OCI-LY7 (cell line): ENCODE data around the gene CLEC16A. TPM values are rescaled to one million over a fixed set of nuclear protein-coding genes. Genes with fewer than 3 reads are reported as not detected.

Experiments
- BruUV-seq: library from RNA; stranded (reverse); fragments of 400-500 nt; replicated peaks from 2 replicates; lab custom pipeline; 2021; lab: Mats Ljungman, UMichigan
- CTCF ChIA-PET: fragments of 300-600 bp; sonication (Branson Sonifier 250); formaldehyde crosslinking; loops from one replicate; lab custom pipeline; 2022; ENCODE audit warnings: antibody characterized with exemption; ENCODE audit not compliant: unreplicated experiment; lab: Charles Lee
- POLR2A ChIA-PET: fragments of 300-600 bp; sonication (Branson Sonifier 250); formaldehyde crosslinking; loops from one replicate; lab custom pipeline; 2022; ENCODE audit warnings: antibody characterized with exemption; lab: Charles Lee
- DNase-seq: peaks from one replicate; pipeline ENCODE4 v3.0.0-alpha.2; 2015; ENCODE audit warnings: low spot score
- H2AFZ ChIP-seq: fragments of 200-600 bp; sonication (generic), shearing (Covaris generic); 2 replicates; pipeline ENCODE4 v1.6.1; 2014; ENCODE audit warnings: mild to moderate bottlenecking, antibody characterized with exemption, low read length, moderate library complexity
- H3K27ac ChIP-seq: fragments of 200-600 bp; sonication (generic); 2 replicates; pipeline ENCODE4 v1.5.1; 2014; ENCODE audit warnings: mixed run types, low read depth, mild to moderate bottlenecking, moderate library complexity, low read length, inconsistent platforms; ENCODE audit not compliant: poor library complexity, severe bottlenecking
- H3K36me3 ChIP-seq: fragments of 200-600 bp; sonication (generic); 2 replicates; pipeline ENCODE4 v1.6.1; 2014; ENCODE audit warnings: mild to moderate bottlenecking, antibody characterized with exemption, low read length, moderate library complexity, mixed read lengths; ENCODE audit not compliant: insufficient read depth
- H3K4me1 ChIP-seq: fragments of 200-600 bp; sonication (generic); 2 replicates; pipeline ENCODE4 v1.5.1; 2014; ENCODE audit warnings: mild to moderate bottlenecking, low read length; ENCODE audit not compliant: insufficient read depth, poor library complexity, severe bottlenecking
- H3K4me2 ChIP-seq: fragments of 200-600 bp; sonication (generic); 2 replicates; pipeline ENCODE4 v1.6.1; 2014; ENCODE audit warnings: mild to moderate bottlenecking, low read length
- H3K4me3 ChIP-seq: fragments of 200-600 bp; sonication (generic); 2 replicates; pipeline ENCODE4 v1.5.1; 2014; ENCODE audit warnings: mild to moderate bottlenecking, low read depth, low read length; ENCODE audit not compliant: poor library complexity, severe bottlenecking
- H3K79me2 ChIP-seq: fragments of 200-600 bp; sonication (generic); 2 replicates; pipeline ENCODE4 v1.6.1; 2016; ENCODE audit warnings: low read depth, mild to moderate bottlenecking, low read length, moderate library complexity, mixed read lengths; ENCODE audit not compliant: insufficient read depth
- H3K9me2 ChIP-seq: fragments of 200-600 bp; sonication (generic); 2 replicates; pipeline ENCODE4 v1.6.1; 2016; ENCODE audit warnings: mild to moderate bottlenecking, low read length, mixed read lengths; ENCODE audit not compliant: insufficient read depth
- H3K9me3 ChIP-seq: fragments of 200-600 bp; sonication (generic); 2 replicates; pipeline ENCODE4 v1.6.1; 2014; ENCODE audit warnings: mild to moderate bottlenecking, mixed run types, low read length, mixed read lengths
- H4K20me1 ChIP-seq: fragments of 200-600 bp; sonication (generic); 2 replicates; pipeline ENCODE4 v1.6.1; 2014; ENCODE audit warnings: mild to moderate bottlenecking, antibody characterized with exemption, low read length, moderate library complexity, mixed read lengths; ENCODE audit not compliant: insufficient read depth
- EZH2phosphoT487 ChIP-seq: fragments of 200-600 bp; sonication (generic); IDR thresholded peaks from 2 replicates; pipeline ENCODE4 v1.6.1; 2018; ENCODE audit warnings: low read depth, borderline replicate concordance, mild to moderate bottlenecking, mixed run types, antibody characterized with exemption, low read length, moderate library complexity, mixed read lengths
- intact Hi-C: fragments of 100-400 bp; cut with micrococcal nuclease; formaldehyde crosslinking; loops from one replicate; pipeline ENCODE4 v1.10.0; 2022; ENCODE audit not compliant: unreplicated experiment
- total RNA-seq, 2 experiments: library from RNA; depleted of rRNA in 1 of 2; stranded (reverse); fragments of >200 nt in 1 of 2; shearing (Covaris generic) in 1 of 2; gene quantifications; 2 replicates each; pipeline ENCODE4 v1.2.3, GENCODE V29; 2014 to 2022
- TF ChIP-seq, protein P1 (sequence below): fragments of 200-600 bp; sonication (generic); conservative IDR thresholded peaks from 2 replicates; pipeline ENCODE4 v1.5.1; 2014; ENCODE audit warnings: mild to moderate bottlenecking, antibody characterized with exemption, low read length, moderate library complexity, mixed read lengths

The CLEC16A gene
- total RNA-seq, 2 experiments from 2014 or later: 26.2 to 50.9 TPM

DNA sequence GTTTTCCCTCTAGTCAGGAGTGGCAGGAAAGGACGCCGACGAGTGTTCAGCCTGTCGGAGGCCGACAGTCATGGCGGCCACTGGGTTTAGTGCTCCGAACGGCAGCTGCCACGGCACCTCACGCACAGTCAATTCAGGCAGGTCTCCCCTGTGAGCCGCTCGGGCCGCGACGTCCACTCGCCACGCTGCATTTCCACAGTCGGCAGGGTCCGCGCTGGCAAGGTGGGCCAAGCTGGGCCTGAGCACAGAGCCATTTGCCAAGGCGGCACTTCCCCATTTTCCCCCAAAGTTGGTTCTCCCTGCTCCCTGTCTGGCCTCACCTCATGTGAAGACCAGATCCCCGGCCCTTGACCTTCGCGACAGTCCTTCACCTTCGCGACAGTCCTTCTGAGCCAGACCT, 229.8 kb downstream of the CLEC16A start:
- no peak for DNase-seq
- Histone ChIP-seq H3K9me3 (no peaks in the 10 kb centered on the region), H3K4me1 (no peaks in the 10 kb centered on the region), H3K79me2 (no peaks in the 10 kb centered on the region), H3K4me2 (no peak overlapping the region), H3K4me3 (no peak overlapping the region), H3K27ac (no peak overlapping the region), H4K20me1 (no peaks in the 10 kb centered on the region), H3K36me3 (peaks cover 5% of the 10 kb centered on the region; the same call in 1 of the 2 replicates), H2AFZ (no peak overlapping the region), H3K9me2 (no peaks in the 10 kb centered on the region)
- intact Hi-C loops: no loop called here
- TF ChIP-seq, protein P1, sequence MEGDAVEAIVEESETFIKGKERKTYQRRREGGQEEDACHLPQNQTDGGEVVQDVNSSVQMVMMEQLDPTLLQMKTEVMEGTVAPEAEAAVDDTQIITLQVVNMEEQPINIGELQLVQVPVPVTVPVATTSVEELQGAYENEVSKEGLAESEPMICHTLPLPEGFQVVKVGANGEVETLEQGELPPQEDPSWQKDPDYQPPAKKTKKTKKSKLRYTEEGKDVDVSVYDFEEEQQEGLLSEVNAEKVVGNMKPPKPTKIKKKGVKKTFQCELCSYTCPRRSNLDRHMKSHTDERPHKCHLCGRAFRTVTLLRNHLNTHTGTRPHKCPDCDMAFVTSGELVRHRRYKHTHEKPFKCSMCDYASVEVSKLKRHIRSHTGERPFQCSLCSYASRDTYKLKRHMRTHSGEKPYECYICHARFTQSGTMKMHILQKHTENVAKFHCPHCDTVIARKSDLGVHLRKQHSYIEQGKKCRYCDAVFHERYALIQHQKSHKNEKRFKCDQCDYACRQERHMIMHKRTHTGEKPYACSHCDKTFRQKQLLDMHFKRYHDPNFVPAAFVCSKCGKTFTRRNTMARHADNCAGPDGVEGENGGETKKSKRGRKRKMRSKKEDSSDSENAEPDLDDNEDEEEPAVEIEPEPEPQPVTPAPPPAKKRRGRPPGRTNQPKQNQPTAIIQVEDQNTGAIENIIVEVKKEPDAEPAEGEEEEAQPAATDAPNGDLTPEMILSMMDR: no peak
- no peak for TF ChIP-seq EZH2phosphoT487
- ChIA-PET CTCF (no interaction called here), POLR2A (no interaction called here)
- no TSS peak for BruUV-seq

DNA sequence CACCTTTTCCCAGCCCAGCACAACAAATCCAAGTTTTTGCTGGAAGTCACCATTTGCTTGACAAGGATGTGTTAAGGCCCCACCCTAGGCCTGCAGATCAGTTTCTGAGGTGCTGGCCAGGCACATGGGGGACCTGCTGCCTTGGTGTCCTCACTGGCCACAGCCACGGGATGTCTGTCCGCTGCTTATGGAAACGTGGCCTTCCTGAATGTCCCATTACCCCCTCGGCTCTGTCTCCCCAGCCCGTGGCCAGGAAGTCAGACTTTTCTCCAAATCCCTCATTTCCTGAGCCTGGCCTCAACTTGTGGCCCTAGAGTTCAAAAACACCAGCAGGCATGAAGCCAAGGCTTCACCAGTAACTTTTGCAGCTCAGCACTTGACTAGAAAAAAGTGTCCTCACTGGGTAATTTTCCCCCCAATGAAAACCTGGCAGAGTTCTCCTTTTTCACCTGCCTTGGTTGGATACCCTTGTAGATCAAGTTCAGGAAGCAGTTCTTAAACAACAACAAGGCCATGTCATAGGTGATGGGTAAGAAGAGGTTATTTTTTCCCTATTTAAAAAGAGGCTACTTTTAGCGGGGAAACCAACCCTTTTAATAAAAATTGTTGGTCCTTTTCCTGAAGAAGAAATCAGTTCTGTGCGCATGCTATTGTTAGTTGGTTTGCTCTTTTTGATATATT, 230.9 kb downstream of the CLEC16A start:
- Histone ChIP-seq H2AFZ (no peak overlapping the region), H3K27ac (no peak overlapping the region), H3K79me2 (no peaks in the 10 kb centered on the region), H3K9me2 (no peaks in the 10 kb centered on the region), H3K36me3 (peaks cover 5% of the 10 kb centered on the region; the same call in 1 of the 2 replicates), H4K20me1 (no peaks in the 10 kb centered on the region), H3K9me3 (no peaks in the 10 kb centered on the region), H3K4me2 (no peak overlapping the region), H3K4me1 (no peaks in the 10 kb centered on the region), H3K4me3 (no peak overlapping the region)
- no TSS peak for BruUV-seq
- intact Hi-C loops: no loop called here
- CTCF ChIA-PET: no interaction called here
- POLR2A ChIA-PET: interaction anchor here (0.5 kb wide), 1 partner anchor 152 kb away, joined by 4 read pairs; no protein-coding TSS in a partner anchor
- TF ChIP-seq, protein P1: no peak
- no peak for TF ChIP-seq EZH2phosphoT487
- no peak for DNase-seq

DNA sequence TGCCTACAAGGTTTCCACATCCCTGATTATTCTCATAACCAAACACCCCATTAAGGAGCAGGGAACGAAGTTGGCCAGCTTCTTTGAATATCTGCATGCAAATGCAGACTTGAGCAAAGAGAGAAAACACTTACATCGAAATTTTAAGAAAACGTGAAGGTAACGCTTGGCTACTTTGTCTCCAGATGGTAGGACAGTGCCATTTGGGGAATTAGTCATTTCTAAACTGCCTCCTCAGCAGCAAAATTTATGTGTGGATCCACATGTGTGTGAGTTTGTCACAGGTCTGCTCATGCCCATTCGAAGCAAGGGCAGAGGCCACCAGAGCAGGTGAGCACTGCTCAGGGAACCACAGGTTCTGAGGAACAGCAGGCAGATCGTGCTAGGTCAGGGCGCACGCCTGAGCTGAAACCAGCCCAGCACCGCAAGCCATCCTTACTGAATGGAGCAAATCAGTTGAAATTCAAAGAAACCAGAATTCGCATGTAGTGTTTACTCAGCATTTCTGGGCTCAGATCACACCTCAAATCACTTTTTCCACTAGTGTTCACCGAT, 231.5 kb downstream of the CLEC16A start:
- Histone ChIP-seq H2AFZ (no peak overlapping the region), H3K36me3 (peaks cover 5% of the 10 kb centered on the region; the same call in 1 of the 2 replicates), H3K27ac (no peak overlapping the region), H3K9me3 (no peaks in the 10 kb centered on the region), H3K4me1 (no peaks in the 10 kb centered on the region), H3K79me2 (no peaks in the 10 kb centered on the region), H3K4me2 (no peak overlapping the region), H3K9me2 (no peaks in the 10 kb centered on the region), H4K20me1 (no peaks in the 10 kb centered on the region), H3K4me3 (no peak overlapping the region)
- BruUV-seq: no TSS peak
- ChIA-PET CTCF (no interaction called here), POLR2A (no interaction called here)
- intact Hi-C loops: no loop called here
- no peak for TF ChIP-seq EZH2phosphoT487
- TF ChIP-seq, protein P1: no peak
- DNase-seq: no peak
